GM19467 (cell line): ENCODE measurements around the gene IFT27.

Source experiments
- ATAC-seq: cut with Tn5 transposase; IDR thresholded peaks from one replicate; pipeline ENCODE4 v1.9.1; 2021; ENCODE audit warnings: mild to moderate bottlenecking, moderate library complexity; ENCODE audit not compliant: unreplicated experiment

The IFT27 gene

GRCh38 chr22:36797374-36797773, 21.5 kb upstream of the IFT27 start:
- no peak for ATAC-seq

GRCh38 chr22:36796552-36797175, 20.7 kb upstream of the IFT27 start:
- ATAC-seq = no peak

- ATAC-seq = no peak
These were observed 19.7 kb upstream of the IFT27 start for GRCh38 chr22:36795633-36796032.

- no peak for ATAC-seq
These were observed 14.7 kb upstream of the IFT27 start for GRCh38 chr22:36790648-36791047.

- no peak for ATAC-seq
These were observed 11.5 kb upstream of the IFT27 start for GRCh38 chr22:36787204-36787988.

- no peak for ATAC-seq
These were observed 7.8 kb upstream of the IFT27 start for GRCh38 chr22:36783743-36784142.

- ATAC-seq = no peak
These were observed 6.0 kb upstream of the IFT27 start for GRCh38 chr22:36781656-36782627.

GRCh38 chr22:36778020-36778419, 2.1 kb upstream of the IFT27 start:
- ATAC-seq = no peak

GRCh38 chr22:36776722-36777121, 803 bp upstream of the IFT27 start:
- ATAC-seq = no peak

GRCh38 chr22:36775586-36775963, 344 bp downstream of the IFT27 start:
- no peak for ATAC-seq

- ATAC-seq = no peak
These were observed 2.0 kb downstream of the IFT27 start for GRCh38 chr22:36773935-36774334.

GRCh38 chr22:36772451-36772850, 3.5 kb downstream of the IFT27 start:
- ATAC-seq = no peak

GRCh38 chr22:36771356-36772063, 4.4 kb downstream of the IFT27 start:
- no peak for ATAC-seq

GRCh38 chr22:36770513-36771231, 5.2 kb downstream of the IFT27 start:
- no peak for ATAC-seq

GRCh38 chr22:36769541-36770512, 6.1 kb downstream of the IFT27 start:
- no peak for ATAC-seq

GRCh38 chr22:36768616-36769015, 7.3 kb downstream of the IFT27 start:
- ATAC-seq = no peak

GRCh38 chr22:36768141-36768540, 7.8 kb downstream of the IFT27 start:
- ATAC-seq = no peak

- ATAC-seq = no peak
These were observed 8.7 kb downstream of the IFT27 start for GRCh38 chr22:36767035-36767775.
